Thyroid gland (tissue), 4 donors: ENCODE data around the gene LRRC8E.

Source experiments
- POLR2A ChIP-seq, 2 donors: fragments of 450-650 bp; IDR thresholded peaks; one replicate each; pipeline ENCODE4 v1.6.1; 2017; ENCODE audit warnings: antibody characterized with exemption in 2 of 2, mild to moderate bottlenecking in 2 of 2, moderate library complexity in 1 of 2
- TF ChIP-seq, protein P1 (sequence below), 6 experiments: fragments of 200-600 bp in 3 of 6; fragments of 450-650 bp in 3 of 6; sonication (generic) in 3 of 6; IDR thresholded peaks; one replicate each; pipeline ENCODE4 v1.5.1; 2016 to 2019; ENCODE audit warnings: antibody characterized with exemption in 6 of 6, mild to moderate bottlenecking in 2 of 6, inconsistent platforms in 1 of 6, moderate library complexity in 1 of 6

DNA sequence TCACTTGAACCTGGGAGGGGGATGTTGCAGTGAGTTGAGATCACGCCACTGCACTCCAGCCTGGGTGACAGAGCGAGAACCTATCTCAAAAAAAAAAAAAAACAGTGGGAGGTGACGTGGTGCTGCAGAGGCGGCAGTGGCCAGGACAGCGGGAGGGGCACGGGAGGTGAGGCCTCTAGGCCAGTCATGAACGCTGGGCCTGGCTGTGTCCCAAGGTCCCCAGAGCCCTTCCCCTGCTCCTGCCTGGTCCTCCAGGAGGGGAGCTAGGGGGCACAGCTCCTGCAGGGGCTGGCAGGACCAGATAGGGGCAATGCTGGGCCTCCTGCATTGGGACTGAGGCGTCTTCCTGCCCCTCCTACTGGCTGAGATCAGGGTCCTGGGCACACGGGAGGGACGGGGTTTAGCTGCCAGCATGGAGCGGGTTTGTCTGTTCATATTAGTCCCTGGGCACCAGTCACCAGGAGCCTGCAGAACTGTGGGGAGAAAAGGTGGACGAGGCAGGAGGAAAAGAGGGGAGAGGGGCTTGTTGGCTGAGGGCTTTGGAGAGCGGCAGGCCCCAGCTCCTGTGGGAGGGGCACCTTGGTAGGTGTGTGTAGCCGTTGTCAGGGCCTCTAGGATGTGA is 19.9 kb downstream of the LRRC8E start:
- TF ChIP-seq POLR2A (IDR thresholded peaks at IDR 0.05): no peak
- TF ChIP-seq, protein P1, sequence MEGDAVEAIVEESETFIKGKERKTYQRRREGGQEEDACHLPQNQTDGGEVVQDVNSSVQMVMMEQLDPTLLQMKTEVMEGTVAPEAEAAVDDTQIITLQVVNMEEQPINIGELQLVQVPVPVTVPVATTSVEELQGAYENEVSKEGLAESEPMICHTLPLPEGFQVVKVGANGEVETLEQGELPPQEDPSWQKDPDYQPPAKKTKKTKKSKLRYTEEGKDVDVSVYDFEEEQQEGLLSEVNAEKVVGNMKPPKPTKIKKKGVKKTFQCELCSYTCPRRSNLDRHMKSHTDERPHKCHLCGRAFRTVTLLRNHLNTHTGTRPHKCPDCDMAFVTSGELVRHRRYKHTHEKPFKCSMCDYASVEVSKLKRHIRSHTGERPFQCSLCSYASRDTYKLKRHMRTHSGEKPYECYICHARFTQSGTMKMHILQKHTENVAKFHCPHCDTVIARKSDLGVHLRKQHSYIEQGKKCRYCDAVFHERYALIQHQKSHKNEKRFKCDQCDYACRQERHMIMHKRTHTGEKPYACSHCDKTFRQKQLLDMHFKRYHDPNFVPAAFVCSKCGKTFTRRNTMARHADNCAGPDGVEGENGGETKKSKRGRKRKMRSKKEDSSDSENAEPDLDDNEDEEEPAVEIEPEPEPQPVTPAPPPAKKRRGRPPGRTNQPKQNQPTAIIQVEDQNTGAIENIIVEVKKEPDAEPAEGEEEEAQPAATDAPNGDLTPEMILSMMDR (IDR thresholded peaks at IDR 0.05): no peak
